VCaP (cell line): Measurements from ENCODE around the gene SERAC1.

Experiments used
- H3K27ac ChIP-seq: fragments of 450-650 bp; 2 replicates; pipeline ENCODE4 v1.5.1; 2017
- TF ChIP-seq, protein P1 (sequence below): fragments of 450-650 bp; conservative IDR thresholded peaks from 2 replicates; pipeline ENCODE4 v1.5.1; 2017; ENCODE audit warnings: mild to moderate bottlenecking, moderate library complexity

SERAC1 gene

GRCh38 chr6:158080849-158081656, 87.0 kb downstream of the SERAC1 start:
- TF ChIP-seq, protein P1, sequence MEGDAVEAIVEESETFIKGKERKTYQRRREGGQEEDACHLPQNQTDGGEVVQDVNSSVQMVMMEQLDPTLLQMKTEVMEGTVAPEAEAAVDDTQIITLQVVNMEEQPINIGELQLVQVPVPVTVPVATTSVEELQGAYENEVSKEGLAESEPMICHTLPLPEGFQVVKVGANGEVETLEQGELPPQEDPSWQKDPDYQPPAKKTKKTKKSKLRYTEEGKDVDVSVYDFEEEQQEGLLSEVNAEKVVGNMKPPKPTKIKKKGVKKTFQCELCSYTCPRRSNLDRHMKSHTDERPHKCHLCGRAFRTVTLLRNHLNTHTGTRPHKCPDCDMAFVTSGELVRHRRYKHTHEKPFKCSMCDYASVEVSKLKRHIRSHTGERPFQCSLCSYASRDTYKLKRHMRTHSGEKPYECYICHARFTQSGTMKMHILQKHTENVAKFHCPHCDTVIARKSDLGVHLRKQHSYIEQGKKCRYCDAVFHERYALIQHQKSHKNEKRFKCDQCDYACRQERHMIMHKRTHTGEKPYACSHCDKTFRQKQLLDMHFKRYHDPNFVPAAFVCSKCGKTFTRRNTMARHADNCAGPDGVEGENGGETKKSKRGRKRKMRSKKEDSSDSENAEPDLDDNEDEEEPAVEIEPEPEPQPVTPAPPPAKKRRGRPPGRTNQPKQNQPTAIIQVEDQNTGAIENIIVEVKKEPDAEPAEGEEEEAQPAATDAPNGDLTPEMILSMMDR = no peak
- H3K27ac ChIP-seq = no peak overlapping the region

GRCh38 chr6:158078320-158078719, 89.7 kb downstream of the SERAC1 start:
- TF ChIP-seq, protein P1 = no peak
- no peak overlapping the region for H3K27ac ChIP-seq

DNA sequence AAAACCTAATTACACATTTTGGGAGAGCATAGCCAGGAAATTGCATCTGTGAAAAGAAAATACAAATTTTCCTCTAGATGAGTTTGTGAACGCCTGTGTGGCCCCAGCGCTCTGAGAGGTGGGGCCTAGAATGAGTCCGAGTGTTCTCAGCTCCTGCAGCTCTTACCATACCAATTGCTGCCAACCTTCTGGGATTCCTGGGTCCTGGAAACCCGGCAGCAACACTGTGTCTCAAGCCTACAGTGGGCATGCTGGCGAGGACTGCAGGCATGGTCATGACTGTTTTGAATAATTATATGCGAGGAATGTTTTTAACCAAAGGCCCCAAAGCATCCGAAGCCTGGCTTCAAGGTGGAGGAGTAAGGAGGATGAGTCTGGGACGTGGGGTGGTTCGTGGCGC, 90.4 kb downstream of the SERAC1 start:
- TF ChIP-seq, protein P1 = no peak
- H3K27ac ChIP-seq = no peak overlapping the region

GRCh38 chr6:158076548-158076947, 91.5 kb downstream of the SERAC1 start:
- TF ChIP-seq, protein P1 = no peak
- H3K27ac ChIP-seq = no peak overlapping the region

DNA sequence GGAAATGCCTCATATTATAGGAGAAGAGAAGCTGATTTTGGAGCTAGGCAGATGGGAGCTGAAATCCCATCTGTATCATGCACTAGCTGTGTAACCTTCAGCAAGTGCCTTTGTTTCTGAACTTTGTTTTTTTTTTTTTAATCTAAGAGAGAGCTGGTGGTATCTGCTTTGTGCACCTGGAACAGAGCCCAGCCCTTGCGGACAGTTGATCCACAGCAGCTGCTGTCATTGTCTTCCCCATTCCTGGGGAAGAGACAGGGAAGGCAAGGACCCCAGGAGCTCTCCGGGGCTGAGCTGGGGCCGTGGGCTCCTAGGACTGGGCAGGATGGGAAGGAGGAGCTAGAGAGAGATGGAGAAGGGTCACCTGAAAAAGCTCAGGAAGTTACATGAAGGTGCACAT, 94.3 kb downstream of the SERAC1 start:
- no peak overlapping the region for H3K27ac ChIP-seq
- TF ChIP-seq, protein P1 = no peak

- TF ChIP-seq, protein P1 = peak; percentile 84
Measured at GRCh38 chr6:158072083-158072721, 95.9 kb downstream of the SERAC1 start.

DNA sequence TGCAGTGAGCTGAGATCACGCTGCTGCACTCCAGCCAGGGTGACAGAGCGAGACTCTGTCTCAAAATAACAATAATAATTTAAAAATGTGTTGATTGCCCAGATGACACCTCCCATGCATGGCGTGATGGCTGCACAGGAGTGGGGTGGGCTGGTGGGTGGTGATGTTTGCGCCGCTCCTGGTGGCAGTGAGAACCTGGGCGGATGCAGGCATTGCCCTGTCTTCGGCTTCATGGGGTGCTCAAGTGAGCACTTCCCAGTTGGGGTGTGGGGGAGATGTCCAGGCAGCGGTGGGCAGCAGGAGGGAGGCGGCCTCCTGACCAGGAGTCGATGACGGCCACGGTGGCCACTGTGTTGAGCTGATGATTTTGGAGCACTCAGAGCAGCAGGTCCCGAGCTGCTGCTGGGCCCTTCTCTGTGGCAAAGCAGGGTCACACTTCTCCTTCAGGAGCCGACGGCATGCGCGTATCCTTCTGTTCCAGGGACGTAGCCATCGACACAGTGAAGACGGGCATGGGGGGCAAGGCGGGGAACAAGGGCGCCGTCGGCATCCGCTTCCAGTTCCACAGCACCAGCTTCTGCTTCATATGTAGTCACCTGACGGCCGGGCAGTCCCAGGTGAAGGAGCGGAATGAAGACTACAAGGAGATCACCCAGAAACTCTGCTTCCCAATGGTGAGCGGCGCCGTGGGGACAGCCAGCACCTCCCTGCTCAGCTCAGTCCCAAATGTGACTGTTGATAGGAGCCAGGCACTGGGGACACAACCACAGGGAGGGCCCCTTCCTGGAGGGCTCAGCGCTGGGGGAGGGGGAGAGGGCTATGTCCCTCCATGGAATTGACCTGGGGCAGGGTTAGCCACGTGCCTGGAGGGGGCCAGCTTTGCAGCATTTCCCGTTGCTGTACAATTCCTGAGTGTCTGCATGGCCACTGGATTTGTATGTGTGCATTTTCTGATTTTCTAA, 96.7 kb downstream of the SERAC1 start:
- no peak overlapping the region for H3K27ac ChIP-seq
- TF ChIP-seq, protein P1 = no peak

More at GRCh38 chr6:158072083-158072721, 95.9 kb downstream of the SERAC1 start:
- no peak overlapping the region for H3K27ac ChIP-seq
